Activated CD4-positive, CD25-positive, alpha-beta regulatory T cell (primary cell): Measurements from ENCODE around the gene TEX12.
"Not testable (repeated sequence)": the region's sequence is repeated elsewhere in the genome, so short reads cannot be mapped to it uniquely, and the experiment has no call there.

Experiments
- DNase-seq, 4 experiments: peaks; one replicate each; lab custom pipeline; 2025; lab: John Stamatoyannopoulos, UW

Gene TEX12, protein sequence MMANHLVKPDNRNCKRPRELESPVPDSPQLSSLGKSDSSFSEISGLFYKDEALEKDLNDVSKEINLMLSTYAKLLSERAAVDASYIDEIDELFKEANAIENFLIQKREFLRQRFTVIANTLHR

GRCh38 chr11:112167145-112167544, at the start of gene TEX12:
Gene TEX12, plus strand, starts transcription at chr11:112167372. Its CDS starts 1,897 bp downstream, at chr11:112169269.
- no peak for DNase-seq

- no peak for DNase-seq
Observed at GRCh38 chr11:112118176-112118575, 49.0 kb upstream of the TEX12 start.

DNA sequence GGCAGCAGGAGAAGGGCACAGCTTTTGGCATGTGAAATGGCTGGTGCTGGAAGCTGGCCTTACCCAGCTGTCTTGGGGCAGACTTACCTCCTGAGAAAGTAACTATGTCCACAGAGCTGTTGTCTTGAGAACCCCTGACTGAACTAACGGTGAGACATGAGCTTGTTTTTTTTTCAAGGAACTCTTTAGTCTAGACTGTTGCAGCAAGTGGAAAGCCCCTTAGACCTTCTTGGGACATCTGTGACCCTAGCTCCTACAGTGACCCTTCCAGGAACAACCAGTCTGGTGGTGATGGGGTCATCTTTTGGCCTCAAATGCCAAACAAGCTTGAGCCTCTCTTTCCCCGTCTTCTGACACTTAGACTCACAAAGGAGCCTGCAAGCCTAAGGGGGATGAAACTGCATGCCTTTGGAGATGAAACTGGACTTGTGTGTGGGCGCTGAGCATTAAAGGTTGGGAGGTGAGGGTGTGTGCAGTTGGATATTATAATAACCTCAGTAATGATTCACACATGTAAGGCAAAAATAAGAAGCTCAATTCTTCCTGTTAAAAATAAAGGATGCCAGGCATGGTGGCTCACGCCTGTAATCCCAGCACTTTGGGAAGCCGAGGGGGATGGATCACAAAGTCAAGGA, 45.1 kb upstream of the TEX12 start:
- DNase-seq: no peak

DNA sequence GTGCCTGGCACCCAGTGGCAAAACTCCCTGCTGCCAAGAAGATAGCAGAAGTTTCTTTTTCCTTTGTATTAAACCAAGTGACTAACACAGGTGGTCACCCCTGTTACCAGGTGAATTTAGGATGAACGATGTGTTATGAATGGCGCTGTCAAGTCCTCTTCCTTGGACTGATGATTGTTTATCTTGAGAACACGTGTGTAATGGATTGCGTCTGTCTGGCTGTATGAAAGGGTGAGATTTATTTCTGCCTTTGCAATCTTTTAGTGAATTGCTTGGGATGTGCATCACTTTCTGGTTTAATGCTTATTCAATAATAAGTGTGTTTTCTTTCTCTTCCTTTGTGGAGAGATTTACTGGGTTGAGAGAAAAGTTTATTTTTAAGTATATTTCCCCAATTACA, 44.0 kb upstream of the TEX12 start:
- no peak for DNase-seq

DNA sequence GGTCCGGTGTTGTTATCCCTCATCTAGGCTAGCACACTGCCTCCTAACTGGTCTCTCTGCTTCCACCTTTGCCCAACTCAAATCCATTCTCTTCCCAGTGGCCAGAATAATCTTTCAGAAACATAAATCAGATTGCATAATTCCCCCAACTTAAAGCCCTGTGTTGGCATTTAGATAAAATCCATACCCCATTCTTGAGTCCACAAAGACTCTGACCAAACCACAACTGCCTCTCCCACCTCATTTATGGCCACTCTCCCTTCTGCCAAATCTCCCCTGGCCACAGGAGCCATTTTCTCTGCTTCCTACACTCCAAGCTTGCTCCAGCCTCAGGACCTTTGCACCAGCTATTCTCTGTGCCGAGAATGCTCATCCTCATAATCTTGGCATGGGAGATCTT, 40.1 kb upstream of the TEX12 start:
- DNase-seq: no peak

- DNase-seq: no peak
Observed at GRCh38 chr11:112128483-112129121, 38.6 kb upstream of the TEX12 start.

GRCh38 chr11:112129656-112130055, 37.5 kb upstream of the TEX12 start:
- no peak for DNase-seq

DNA sequence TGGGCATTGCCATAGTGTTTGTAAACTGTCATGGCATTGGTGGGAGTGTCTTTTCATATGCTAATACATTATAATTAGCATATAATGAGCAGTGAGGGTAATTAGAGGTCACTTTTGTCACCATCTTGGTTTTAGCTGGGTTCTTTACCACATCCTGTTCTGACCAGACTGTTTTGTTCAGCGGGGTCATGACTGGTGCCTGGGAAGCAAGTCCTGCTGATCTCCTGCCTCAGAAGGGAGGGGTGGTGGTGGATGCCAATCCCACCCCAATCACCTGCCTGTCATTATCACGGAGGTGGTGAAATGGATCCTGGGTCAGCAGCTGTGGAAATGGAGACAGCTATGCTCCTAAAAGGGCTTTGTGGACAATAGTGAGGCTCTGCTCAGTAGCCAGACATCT, 34.4 kb upstream of the TEX12 start:
- DNase-seq: no peak

GRCh38 chr11:112134473-112134872, 32.7 kb upstream of the TEX12 start:
- DNase-seq: no peak

GRCh38 chr11:112143597-112143996, 23.6 kb upstream of the TEX12 start:
- no peak for DNase-seq

DNA sequence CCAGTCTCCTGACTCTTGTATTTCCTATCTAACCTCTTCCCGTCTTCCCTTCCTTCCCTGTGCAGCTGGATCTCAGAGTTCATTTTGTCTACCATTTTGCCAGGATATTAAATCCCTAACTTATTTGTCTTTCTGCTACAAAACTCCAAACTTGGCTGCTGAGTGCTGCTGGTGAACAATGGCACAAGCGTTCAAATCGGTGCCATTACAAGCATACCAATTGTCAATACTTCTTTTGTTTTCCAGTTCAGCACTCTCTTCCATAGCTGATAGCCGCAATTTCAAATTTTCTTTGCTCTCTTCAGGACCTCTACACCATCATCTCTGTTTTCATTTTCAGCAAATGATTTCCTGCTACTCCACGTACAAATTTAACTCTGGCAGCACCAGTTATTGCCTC, 16.7 kb upstream of the TEX12 start:
- DNase-seq: no peak

GRCh38 chr11:112156153-112156955, 10.8 kb upstream of the TEX12 start:
- no peak for DNase-seq

GRCh38 chr11:112156956-112157766, 10.0 kb upstream of the TEX12 start:
- DNase-seq: no peak

- no peak for DNase-seq
Observed at GRCh38 chr11:112159098-112160065, 7.8 kb upstream of the TEX12 start.

GRCh38 chr11:112160091-112160848, 6.9 kb upstream of the TEX12 start:
- DNase-seq: no peak

DNA sequence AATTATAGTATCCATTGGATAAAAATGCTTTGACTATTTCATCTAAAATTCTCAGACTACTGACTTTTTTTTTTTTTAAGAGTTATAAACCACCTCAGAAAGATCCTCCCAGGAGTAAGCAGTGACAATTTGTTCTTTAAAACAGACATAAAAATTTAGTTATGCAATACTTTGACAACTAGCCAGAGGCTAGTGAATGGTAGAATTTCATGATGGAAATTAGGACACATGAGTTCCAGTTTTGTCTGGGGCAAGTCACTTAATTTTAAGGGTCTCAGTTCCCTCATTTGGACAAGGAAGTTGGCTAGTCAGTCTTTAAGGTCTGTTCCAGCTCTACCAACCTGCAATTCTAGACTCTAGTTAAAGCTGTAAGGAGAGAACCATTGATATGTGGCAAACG, 6.2 kb upstream of the TEX12 start:
- no peak for DNase-seq

GRCh38 chr11:112162200-112162599, 5.0 kb upstream of the TEX12 start:
- DNase-seq: not testable (repeated sequence)

DNA sequence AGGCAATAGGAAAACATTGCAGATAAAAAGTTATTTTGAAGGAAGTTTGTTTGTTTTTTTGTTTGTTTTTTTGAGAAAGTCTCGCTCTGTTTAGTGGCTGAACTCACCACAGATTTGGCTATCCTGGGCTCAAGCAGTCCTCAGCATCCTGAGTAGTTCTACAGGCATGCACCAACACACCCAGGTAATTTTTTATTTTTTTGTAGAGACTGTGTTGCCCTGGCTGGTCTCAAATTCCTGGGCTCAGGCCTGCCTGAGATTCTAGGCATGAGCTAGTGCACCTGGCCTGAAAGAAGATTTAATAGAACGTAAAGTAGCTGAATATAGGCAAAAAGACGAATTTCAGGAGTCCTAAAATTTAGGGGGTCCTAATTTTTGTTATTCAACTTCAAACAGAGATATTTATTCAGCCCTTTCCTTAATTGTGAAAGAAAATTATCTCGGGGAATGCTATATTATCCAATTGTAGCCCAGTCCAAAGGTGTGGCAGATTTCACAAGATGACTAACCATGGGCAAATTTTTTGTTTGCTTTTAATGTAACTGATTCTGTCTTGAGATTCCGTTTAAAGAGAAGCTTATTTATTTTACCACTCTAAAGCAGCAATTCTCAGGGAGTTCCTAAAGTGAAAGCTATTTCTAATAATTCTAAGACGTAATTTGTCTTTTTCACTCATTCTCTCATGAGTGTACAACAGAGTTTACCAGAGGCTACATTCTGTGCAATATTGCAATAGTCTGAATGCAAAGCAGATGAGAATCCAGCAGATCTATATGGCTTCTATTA, 4.2 kb upstream of the TEX12 start:
- no peak for DNase-seq
